Kidney (tissue), 14 donors: ENCODE measurements around the gene KIF16B. TPM values are rescaled to one million over a fixed set of nuclear protein-coding genes. Genes with fewer than 3 reads are reported as not detected.
"Not testable (repeated sequence)": the region's sequence is repeated elsewhere in the genome, so short reads cannot be mapped to it uniquely, and the experiment has no call there.

Experiments used
- DNase-seq, 5 donors: peaks; one replicate each; pipeline ENCODE4 v3.0.0-alpha.2; 2013 to 2020
- FAIRE-seq: peaks from 2 replicates; lab custom pipeline; 2012; peaks lifted over from hg19 to GRCh38; lab: Jason Lieb, UNC
- H3K27ac ChIP-seq, 2 donors: one replicate each; pipeline ENCODE4 v1.7.0; 2013; ENCODE audit warnings: low read depth in 2 of 2, low read length in 2 of 2, inconsistent platforms in 1 of 2
- H3K27me3 ChIP-seq: one replicate; pipeline ENCODE4 v1.7.1; 2013; ENCODE audit warnings: low read length, inconsistent platforms; ENCODE audit not compliant: control insufficient read depth, insufficient read depth
- H3K36me3 ChIP-seq, 3 donors: one replicate each; pipeline versions ENCODE4 v1.7.0 to v1.7.1; 2013; ENCODE audit warnings: low read length in 3 of 3, control low read depth in 1 of 3, inconsistent platforms in 1 of 3; ENCODE audit not compliant: insufficient read depth in 3 of 3, control insufficient read depth in 2 of 3
- H3K4me1 ChIP-seq, 3 donors: one replicate each; pipeline versions ENCODE4 v1.7.0 to v1.7.1; 2013; ENCODE audit warnings: low read length in 3 of 3, inconsistent platforms in 1 of 3, low read depth in 1 of 3; ENCODE audit not compliant: control insufficient read depth in 2 of 3, insufficient read depth in 2 of 3
- H3K4me3 ChIP-seq, 3 donors: one replicate each; pipeline versions ENCODE4 v1.7.0 to v1.8.1; 2013; ENCODE audit warnings: low read length in 3 of 3, control low read depth in 1 of 3, inconsistent platforms in 1 of 3
- H3K9ac ChIP-seq, 3 donors: one replicate each; pipeline versions ENCODE4 v1.7.0 to v1.7.1; 2013; ENCODE audit warnings: low read length in 3 of 3, control low read depth in 1 of 3, inconsistent platforms in 1 of 3
- H3K9me3 ChIP-seq, 3 donors: one replicate each; pipeline versions ENCODE4 v1.7.0 to v1.7.1; 2013; ENCODE audit warnings: low read length in 3 of 3, control low read depth in 1 of 3, inconsistent platforms in 1 of 3; ENCODE audit not compliant: control insufficient read depth in 2 of 3, insufficient read depth in 1 of 3
- intact Hi-C: fragments of 100-400 bp; cut with DNase I; formaldehyde crosslinking; loops from one replicate; pipeline ENCODE4 v1.11.1; 2022
- polyA plus RNA-seq: library from polyadenylated mRNA; stranded (reverse); fragments of 350-450 nt; fragmentation: Illumina TruSeq; extraction: RNeasy Lipid Tissue Mini Kit (QIAGEN cat#74804); gene quantifications from one replicate; pipeline ENCODE4 v1.2.3, GENCODE V29; 2014; ENCODE audit warnings: low read depth, low replicate concordance; ENCODE audit not compliant: insufficient read depth
- total RNA-seq: library from RNA; stranded (reverse); fragmentation: NEBNext Ultra II Directional; extraction: Animal tissue kit (Norgen Biotek cat#: 25700); gene quantifications from one replicate; pipeline ENCODE4 v1.2.1, GENCODE V29; 2021
- TF ChIP-seq, protein P1 (sequence below): IDR thresholded peaks from 3 replicates; pipeline ENCODE4 v1.5.1; 2012; ENCODE audit warnings: mild to moderate bottlenecking, moderate library complexity, borderline replicate concordance; ENCODE audit not compliant: insufficient read depth; ENCODE audit errors: extremely low read depth
- donor health status: control.
- donor health status: control.
- donor health status: control.
- donor health status: control.
- donor health status: control.
- donor health status: DM: yes; HTN: yes; CAD: no.
- donor health status: Normal renal cell carcinoma (clear cell type).

Gene KIF16B
- total and polyA plus RNA-seq, 2 donors from 2014 or later = 15.0 to 19.7 TPM

DNA sequence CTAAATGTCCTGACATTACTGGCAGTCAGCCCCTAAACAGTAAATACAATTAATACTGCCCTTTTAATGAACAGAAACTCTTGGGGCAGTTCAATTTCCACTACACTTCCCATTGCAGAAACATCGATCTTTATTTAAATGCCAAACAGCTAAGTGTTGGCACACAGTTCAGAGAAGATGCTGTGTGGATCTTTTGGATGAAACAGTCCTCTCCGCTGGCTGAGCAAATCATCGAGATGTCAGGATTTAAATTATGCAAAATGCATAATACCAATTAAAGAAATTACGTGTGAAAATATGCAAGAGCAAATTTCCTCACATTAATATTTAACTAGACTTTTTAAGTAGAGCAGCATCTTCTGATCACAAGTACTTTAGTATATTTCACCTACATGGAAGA lies 132.6 kb downstream of the KIF16B start:
- Histone ChIP-seq H3K4me3 (no peak overlapping the region), H3K4me1 (peaks cover 0 to 4% (median 0%) of the 10 kb centered on the region in 3 donors), H3K36me3 (no peaks in the 10 kb centered on the region), H3K27ac (no peak overlapping the region), H3K9me3 (no peaks in the 10 kb centered on the region), H3K9ac (no peak overlapping the region), H3K27me3 (no peaks in the 10 kb centered on the region)
- intact Hi-C loops = no loop called here
- DNase-seq (no peak), FAIRE-seq (no peak)
- TF ChIP-seq, protein P1, sequence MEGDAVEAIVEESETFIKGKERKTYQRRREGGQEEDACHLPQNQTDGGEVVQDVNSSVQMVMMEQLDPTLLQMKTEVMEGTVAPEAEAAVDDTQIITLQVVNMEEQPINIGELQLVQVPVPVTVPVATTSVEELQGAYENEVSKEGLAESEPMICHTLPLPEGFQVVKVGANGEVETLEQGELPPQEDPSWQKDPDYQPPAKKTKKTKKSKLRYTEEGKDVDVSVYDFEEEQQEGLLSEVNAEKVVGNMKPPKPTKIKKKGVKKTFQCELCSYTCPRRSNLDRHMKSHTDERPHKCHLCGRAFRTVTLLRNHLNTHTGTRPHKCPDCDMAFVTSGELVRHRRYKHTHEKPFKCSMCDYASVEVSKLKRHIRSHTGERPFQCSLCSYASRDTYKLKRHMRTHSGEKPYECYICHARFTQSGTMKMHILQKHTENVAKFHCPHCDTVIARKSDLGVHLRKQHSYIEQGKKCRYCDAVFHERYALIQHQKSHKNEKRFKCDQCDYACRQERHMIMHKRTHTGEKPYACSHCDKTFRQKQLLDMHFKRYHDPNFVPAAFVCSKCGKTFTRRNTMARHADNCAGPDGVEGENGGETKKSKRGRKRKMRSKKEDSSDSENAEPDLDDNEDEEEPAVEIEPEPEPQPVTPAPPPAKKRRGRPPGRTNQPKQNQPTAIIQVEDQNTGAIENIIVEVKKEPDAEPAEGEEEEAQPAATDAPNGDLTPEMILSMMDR = no peak

DNA sequence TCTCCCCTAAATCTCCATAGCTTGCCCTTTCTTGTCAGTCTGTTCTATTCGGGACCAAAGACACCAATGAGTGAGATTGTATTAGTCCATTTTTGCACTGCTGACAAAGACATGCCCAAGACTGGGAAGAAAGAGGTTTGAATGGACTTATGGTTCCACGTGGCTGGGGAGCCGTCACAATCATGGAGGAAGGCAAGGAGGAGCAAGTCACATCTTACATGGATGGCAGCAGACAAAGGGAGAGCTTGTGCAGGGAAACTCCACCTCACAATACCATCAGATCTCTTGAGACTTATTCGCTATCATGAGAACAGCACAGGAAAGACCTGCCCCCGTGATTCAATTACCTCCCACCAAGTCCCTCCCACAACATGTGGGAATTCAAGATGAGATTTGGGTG lies 133.7 kb downstream of the KIF16B start:
- FAIRE-seq, H3K27ac ChIP-seq, intact Hi-C loops, DNase-seq, H3K4me3 ChIP-seq, H3K36me3 ChIP-seq, H3K4me1 ChIP-seq, H3K9ac ChIP-seq, H3K9me3 ChIP-seq, H3K27me3 ChIP-seq: not testable (repeated sequence)

DNA sequence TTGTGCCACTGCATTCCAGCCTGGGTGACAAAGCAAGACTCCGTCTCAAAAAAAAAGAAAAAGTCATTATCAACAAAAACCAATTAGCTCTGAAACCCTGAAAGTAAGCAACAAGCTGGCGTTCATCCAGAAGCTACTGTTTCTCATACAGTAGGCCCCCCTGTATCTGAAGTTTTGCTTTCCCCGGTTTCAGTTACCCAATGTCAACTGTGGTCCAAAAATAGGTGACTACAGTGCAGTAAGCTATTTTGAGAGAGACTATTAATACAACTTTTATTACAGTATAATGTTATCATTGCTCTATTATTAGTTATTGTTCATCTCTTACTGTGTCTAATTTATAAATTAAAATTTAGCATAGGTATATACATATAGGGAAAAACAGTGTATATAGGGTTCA lies 135.1 kb downstream of the KIF16B start:
- Histone ChIP-seq H3K9ac (no peak overlapping the region), H3K27me3 (no peaks in the 10 kb centered on the region), H3K36me3 (no peaks in the 10 kb centered on the region), H3K4me1 (peaks cover 0 to 2% (median 0%) of the 10 kb centered on the region in 3 donors), H3K4me3 (no peak overlapping the region), H3K27ac (no peak overlapping the region), H3K9me3 (no peaks in the 10 kb centered on the region)
- intact Hi-C loops = no loop called here
- DNase-seq (no peak), FAIRE-seq (no peak)
- TF ChIP-seq, protein P1 = no peak

DNA sequence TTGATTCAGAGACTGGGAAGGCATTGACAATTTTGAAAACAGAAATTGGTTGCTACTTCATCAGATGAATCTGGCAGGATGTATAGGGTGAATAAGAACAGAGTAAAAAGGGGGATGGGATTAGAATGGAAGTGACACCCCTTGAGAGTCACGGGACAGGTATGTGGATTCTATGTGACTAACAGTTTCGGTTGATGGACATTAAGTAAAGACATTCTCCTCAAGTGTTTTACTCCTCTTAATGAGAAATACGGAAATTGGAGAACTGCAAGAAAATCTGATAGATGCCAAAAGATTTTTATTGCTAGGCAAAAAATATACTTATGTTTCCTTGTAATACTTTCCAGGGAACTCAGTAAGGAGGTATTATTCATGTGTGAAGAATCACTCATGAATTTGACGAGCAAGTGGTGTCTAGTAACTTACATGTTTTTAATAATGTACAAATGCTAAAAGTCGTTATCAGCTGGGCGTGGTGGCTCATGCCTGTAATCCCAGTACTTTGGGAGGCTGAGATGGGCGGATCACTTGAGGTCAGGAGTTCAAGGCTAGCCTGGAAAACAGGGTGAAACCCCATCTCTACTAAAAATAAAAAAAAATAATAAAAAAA lies 135.8 kb downstream of the KIF16B start:
- FAIRE-seq (no peak), DNase-seq (no peak)
- Histone ChIP-seq H3K36me3 (no peaks in the 10 kb centered on the region), H3K27ac (no peak overlapping the region), H3K9ac (no peak overlapping the region), H3K27me3 (no peaks in the 10 kb centered on the region), H3K9me3 (no peaks in the 10 kb centered on the region), H3K4me1 (peaks cover 0 to 2% (median 0%) of the 10 kb centered on the region in 3 donors), H3K4me3 (no peak overlapping the region)
- intact Hi-C loops = no loop called here
- TF ChIP-seq, protein P1 = no peak
